Stimulated activated CD4-positive, alpha-beta T cell treated with anti-CD3 and anti-CD28 coated beads, Interleukin-15, amount 100 ng/mL, for 1 hour (primary cell): ENCODE results near the gene IFT81.

ENCODE experiments used
- DNase-seq, 2 donors: peaks; one replicate each; pipeline ENCODE4 v3.0.0-alpha.2; 2020; ENCODE audit warnings: low read depth in 1 of 2, low spot score in 1 of 2

IFT81 gene

GRCh38 chr12:110157539-110157938, 33.4 kb downstream of the IFT81 start:
- DNase-seq, result no peak

- DNase-seq, result no peak
Observed at GRCh38 chr12:110159671-110160245, 35.6 kb downstream of the IFT81 start.

GRCh38 chr12:110165540-110166159, 41.5 kb downstream of the IFT81 start:
- no peak for DNase-seq

- no peak for DNase-seq
Observed at GRCh38 chr12:110168732-110169455, 44.7 kb downstream of the IFT81 start.

- no peak for DNase-seq
Observed at GRCh38 chr12:110170535-110171185, 46.5 kb downstream of the IFT81 start.

- no peak for DNase-seq
Observed at GRCh38 chr12:110171186-110171538, 47.0 kb downstream of the IFT81 start.

- DNase-seq, result no peak
Observed at GRCh38 chr12:110171636-110172035, 47.5 kb downstream of the IFT81 start.

GRCh38 chr12:110174373-110174996, 50.3 kb downstream of the IFT81 start:
- DNase-seq, result no peak

GRCh38 chr12:110175201-110175600, 51.0 kb downstream of the IFT81 start:
- no peak for DNase-seq

- DNase-seq, result no peak
Observed at GRCh38 chr12:110176745-110177144, 52.6 kb downstream of the IFT81 start.

GRCh38 chr12:110179291-110179690, 55.1 kb downstream of the IFT81 start:
- DNase-seq, result no peak

- DNase-seq, result no peak
Observed at GRCh38 chr12:110180591-110181005, 56.4 kb downstream of the IFT81 start.

GRCh38 chr12:110182281-110182680, 58.1 kb downstream of the IFT81 start:
- no peak for DNase-seq

GRCh38 chr12:110183386-110183785, 59.2 kb downstream of the IFT81 start:
- no peak for DNase-seq

- no peak for DNase-seq
Observed at GRCh38 chr12:110185626-110186025, 61.5 kb downstream of the IFT81 start.

GRCh38 chr12:110186059-110186458, 61.9 kb downstream of the IFT81 start:
- no peak for DNase-seq

- no peak for DNase-seq
Observed at GRCh38 chr12:110193196-110193595, 69.0 kb downstream of the IFT81 start.

- DNase-seq, result no peak
Observed at GRCh38 chr12:110197003-110197402, 72.8 kb downstream of the IFT81 start.

- DNase-seq, result no peak
Observed at GRCh38 chr12:110198386-110198785, 74.2 kb downstream of the IFT81 start.

GRCh38 chr12:110199339-110200123, 75.4 kb downstream of the IFT81 start:
- no peak for DNase-seq

- no peak for DNase-seq
Observed at GRCh38 chr12:110200124-110200417, 75.9 kb downstream of the IFT81 start.
